Upper lobe of right lung (tissue), 1 donor: Measurements from ENCODE around the gene IL11RA. TPM values are rescaled to one million over a fixed set of nuclear protein-coding genes. Genes with fewer than 3 reads are reported as not detected.

Source experiments
- ATAC-seq: fragments of 200-7000 bp; cut with Tn5 transposase; one replicate; pipeline ENCODE4 v1.9.1; 2020; ENCODE audit warnings: mild to moderate bottlenecking, moderate library complexity
- DNase-seq: peaks from one replicate; pipeline ENCODE4 v3.0.0-alpha.2; 2020
- H3K27ac ChIP-seq: fragments of 200-600 bp; one replicate; pipeline ENCODE4 v1.8.0; 2022
- H3K27me3 ChIP-seq: fragments of 200-600 bp; one replicate; pipeline ENCODE4 v1.8.0; 2022; ENCODE audit warnings: mild to moderate bottlenecking
- H3K36me3 ChIP-seq: fragments of 200-600 bp; one replicate; pipeline ENCODE4 v1.8.0; 2022
- H3K4me1 ChIP-seq: fragments of 200-600 bp; one replicate; pipeline ENCODE4 v1.8.0; 2022
- H3K4me3 ChIP-seq: fragments of 200-600 bp; one replicate; pipeline ENCODE4 v1.8.0; 2022; ENCODE audit warnings: mild to moderate bottlenecking
- H3K9me3 ChIP-seq: fragments of 200-600 bp; one replicate; pipeline ENCODE4 v1.8.0; 2022
- intact Hi-C: fragments of 100-400 bp; cut with DNase I; formaldehyde crosslinking; loops from one replicate; pipeline ENCODE4 v1.11.0; 2022
- total RNA-seq: library from RNA; stranded (reverse); fragmentation: NEBNext Ultra II Directional; extraction: Animal tissue kit (Norgen Biotek cat#: 25700); gene quantifications from one replicate; pipeline ENCODE4 v1.2.1, GENCODE V29; 2021
- TF ChIP-seq, protein P1 (sequence below): fragments of 200-600 bp; IDR thresholded peaks from one replicate; pipeline ENCODE4 v1.8.0; 2022; ENCODE audit warnings: antibody characterized with exemption
- donor health status: DM: no; HTN: yes; CAD: no; lungs with severe emphysema.

The IL11RA gene
- total RNA-seq, 1 donor from 2014 or later: 18.7 TPM

- no peaks in the 10 kb centered on the region for H3K9me3 ChIP-seq
- H3K4me1 ChIP-seq: peaks cover 33% of the 10 kb centered on the region
- DNase-seq (no peak), ATAC-seq (no peak)
- no peak overlapping the region for H3K4me3 ChIP-seq
- H3K36me3 ChIP-seq: peaks cover 16% of the 10 kb centered on the region
- H3K27me3 ChIP-seq: no peaks in the 10 kb centered on the region
- TF ChIP-seq, protein P1, sequence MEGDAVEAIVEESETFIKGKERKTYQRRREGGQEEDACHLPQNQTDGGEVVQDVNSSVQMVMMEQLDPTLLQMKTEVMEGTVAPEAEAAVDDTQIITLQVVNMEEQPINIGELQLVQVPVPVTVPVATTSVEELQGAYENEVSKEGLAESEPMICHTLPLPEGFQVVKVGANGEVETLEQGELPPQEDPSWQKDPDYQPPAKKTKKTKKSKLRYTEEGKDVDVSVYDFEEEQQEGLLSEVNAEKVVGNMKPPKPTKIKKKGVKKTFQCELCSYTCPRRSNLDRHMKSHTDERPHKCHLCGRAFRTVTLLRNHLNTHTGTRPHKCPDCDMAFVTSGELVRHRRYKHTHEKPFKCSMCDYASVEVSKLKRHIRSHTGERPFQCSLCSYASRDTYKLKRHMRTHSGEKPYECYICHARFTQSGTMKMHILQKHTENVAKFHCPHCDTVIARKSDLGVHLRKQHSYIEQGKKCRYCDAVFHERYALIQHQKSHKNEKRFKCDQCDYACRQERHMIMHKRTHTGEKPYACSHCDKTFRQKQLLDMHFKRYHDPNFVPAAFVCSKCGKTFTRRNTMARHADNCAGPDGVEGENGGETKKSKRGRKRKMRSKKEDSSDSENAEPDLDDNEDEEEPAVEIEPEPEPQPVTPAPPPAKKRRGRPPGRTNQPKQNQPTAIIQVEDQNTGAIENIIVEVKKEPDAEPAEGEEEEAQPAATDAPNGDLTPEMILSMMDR: no peak
- H3K27ac ChIP-seq: peak overlapping the region; percentile 82
- intact Hi-C loops: no loop called here
These were observed 1.4 kb downstream of the IL11RA start for GRCh38 chr9:34653151-34654072.

DNA sequence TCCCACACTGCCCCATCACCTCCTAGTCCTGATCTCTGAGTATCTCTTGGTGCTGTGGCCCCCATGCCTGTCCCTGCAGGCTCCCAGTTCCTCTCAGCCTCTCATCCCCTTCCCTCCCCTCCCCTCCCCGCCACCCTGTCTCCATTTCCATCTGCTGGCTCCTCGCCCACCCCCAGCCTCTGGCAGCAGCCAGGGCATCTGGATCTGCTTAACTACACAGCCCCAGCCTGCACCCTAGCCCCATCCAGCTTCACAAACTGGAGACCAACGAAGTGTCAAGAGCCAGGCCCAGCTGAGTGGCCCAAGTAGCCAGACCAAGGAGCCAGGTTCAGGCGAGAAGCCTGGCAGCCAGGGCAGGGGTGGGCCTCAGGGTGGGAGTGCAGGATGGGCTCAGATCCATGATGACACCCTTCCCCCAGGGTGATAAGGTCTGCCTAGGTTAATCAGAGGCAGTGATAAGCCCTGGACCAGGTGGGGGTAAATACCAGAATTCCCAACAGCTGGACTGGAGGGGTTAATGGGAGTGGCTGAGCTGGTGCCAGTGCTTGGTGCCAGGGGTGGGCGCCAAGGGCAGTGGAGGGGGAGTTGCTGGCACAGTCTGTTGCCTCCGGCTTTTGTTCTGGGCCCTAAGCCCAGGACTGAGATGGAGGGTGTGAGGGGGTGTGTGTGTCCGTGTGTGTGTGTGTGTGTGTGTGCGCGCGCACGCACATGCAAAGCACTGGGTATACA is 2.5 kb downstream of the IL11RA start:
- DNase-seq (no peak), ATAC-seq (peak; percentile 4)
- Histone ChIP-seq H3K9me3 (no peaks in the 10 kb centered on the region), H3K36me3 (peaks cover 5% of the 10 kb centered on the region), H3K27me3 (no peaks in the 10 kb centered on the region), H3K4me3 (no peak overlapping the region), H3K27ac (peak overlapping the region; percentile 51), H3K4me1 (peaks cover 31% of the 10 kb centered on the region)
- TF ChIP-seq, protein P1: no peak
- intact Hi-C loops: no loop called here

DNA sequence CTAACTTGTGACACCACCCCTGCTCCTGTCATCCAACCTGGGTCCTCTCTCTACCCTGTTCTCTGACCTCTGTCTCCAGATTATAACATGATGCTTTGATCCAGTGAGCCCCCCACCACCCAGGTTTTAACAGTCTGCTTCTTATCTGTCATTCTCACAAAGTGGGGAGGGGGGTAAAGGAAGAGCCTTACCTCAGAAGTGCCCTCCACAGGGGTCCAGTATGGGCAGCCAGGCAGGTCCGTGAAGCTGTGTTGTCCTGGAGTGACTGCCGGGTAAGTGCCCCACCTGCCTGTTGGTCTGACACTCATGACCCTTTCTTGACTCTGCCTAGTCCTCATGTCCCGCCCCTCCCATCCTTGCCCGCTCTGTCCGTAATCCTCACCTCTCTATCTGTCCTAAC is 3.4 kb downstream of the IL11RA start:
- Histone ChIP-seq H3K36me3 (no peaks in the 10 kb centered on the region), H3K4me1 (peaks cover 31% of the 10 kb centered on the region), H3K4me3 (no peak overlapping the region), H3K27ac (no peak overlapping the region), H3K9me3 (no peaks in the 10 kb centered on the region), H3K27me3 (no peaks in the 10 kb centered on the region)
- ATAC-seq: no peak
- intact Hi-C loops: no loop called here
- DNase-seq: no peak
- TF ChIP-seq, protein P1: no peak

- peaks cover 27% of the 10 kb centered on the region for H3K4me1 ChIP-seq
- DNase-seq (no peak), ATAC-seq (no peak)
- no peaks in the 10 kb centered on the region for H3K36me3 ChIP-seq
- no peaks in the 10 kb centered on the region for H3K27me3 ChIP-seq
- H3K9me3 ChIP-seq: no peaks in the 10 kb centered on the region
- H3K27ac ChIP-seq: no peak overlapping the region
- no peak overlapping the region for H3K4me3 ChIP-seq
- intact Hi-C loops: no loop called here
- TF ChIP-seq, protein P1: no peak
These were observed 5.0 kb downstream of the IL11RA start for GRCh38 chr9:34656992-34657391.

- no peaks in the 10 kb centered on the region for H3K36me3 ChIP-seq
- H3K9me3 ChIP-seq: no peaks in the 10 kb centered on the region
- no peak overlapping the region for H3K4me3 ChIP-seq
- ATAC-seq: no peak
- H3K27me3 ChIP-seq: no peaks in the 10 kb centered on the region
- H3K27ac ChIP-seq: no peak overlapping the region
- DNase-seq: no peak
- H3K4me1 ChIP-seq: peaks cover 13% of the 10 kb centered on the region
- intact Hi-C loops: no loop called here
- TF ChIP-seq, protein P1: no peak
These were observed 6.5 kb downstream of the IL11RA start for GRCh38 chr9:34658461-34658860.
